Choroid plexus epithelial cell (primary cell): ENCODE data around the gene ZC3H14.

ENCODE experiments used
- DNase-seq: peaks from one replicate; pipeline ENCODE4 v3.0.0-alpha.2; 2010; ENCODE audit warnings: low read depth
- H3K4me3 ChIP-seq: 2 replicates; pipeline ENCODE4 v1.5.1; 2011; ENCODE audit warnings: low read depth, mild to moderate bottlenecking, control low read depth, low read length, moderate library complexity
- TF ChIP-seq, protein P1 (sequence below): conservative IDR thresholded peaks from 2 replicates; pipeline ENCODE4 v1.5.1; 2011; ENCODE audit warnings: low read depth, mild to moderate bottlenecking, control low read depth, inconsistent platforms, low read length, moderate library complexity

ZC3H14 gene

DNA sequence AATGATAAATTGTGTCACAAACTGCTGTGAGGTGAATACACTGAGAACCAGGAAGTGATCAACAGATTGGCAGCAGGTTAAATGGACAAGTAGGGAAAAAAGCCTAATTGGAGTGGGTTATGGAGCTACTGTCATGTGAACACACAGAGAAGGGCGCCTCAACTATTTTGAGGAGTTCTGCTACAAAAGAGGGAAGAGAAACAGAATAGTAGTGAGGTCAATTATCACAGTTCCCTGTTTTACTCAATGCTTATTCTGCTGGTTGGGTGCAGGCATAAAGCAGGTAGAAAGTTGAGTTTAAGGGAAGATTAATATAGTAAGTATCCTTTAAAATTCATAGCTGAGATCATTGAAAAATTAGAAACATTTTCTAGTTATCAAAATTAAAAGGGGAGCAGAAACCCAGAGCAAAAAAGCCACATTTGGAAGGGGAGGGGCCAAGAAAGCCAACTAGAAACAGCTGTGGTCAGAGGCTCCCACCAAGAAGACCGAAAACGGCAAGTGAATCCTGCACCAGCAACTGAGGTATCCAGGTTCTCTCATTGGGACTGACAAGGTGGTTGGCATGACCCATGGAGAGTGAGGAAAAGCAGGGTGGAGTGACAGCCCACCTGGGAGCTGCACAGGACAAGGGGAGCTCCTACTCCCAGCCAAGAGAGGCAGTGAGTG lies 105.7 kb downstream of the ZC3H14 start:
- TF ChIP-seq, protein P1, sequence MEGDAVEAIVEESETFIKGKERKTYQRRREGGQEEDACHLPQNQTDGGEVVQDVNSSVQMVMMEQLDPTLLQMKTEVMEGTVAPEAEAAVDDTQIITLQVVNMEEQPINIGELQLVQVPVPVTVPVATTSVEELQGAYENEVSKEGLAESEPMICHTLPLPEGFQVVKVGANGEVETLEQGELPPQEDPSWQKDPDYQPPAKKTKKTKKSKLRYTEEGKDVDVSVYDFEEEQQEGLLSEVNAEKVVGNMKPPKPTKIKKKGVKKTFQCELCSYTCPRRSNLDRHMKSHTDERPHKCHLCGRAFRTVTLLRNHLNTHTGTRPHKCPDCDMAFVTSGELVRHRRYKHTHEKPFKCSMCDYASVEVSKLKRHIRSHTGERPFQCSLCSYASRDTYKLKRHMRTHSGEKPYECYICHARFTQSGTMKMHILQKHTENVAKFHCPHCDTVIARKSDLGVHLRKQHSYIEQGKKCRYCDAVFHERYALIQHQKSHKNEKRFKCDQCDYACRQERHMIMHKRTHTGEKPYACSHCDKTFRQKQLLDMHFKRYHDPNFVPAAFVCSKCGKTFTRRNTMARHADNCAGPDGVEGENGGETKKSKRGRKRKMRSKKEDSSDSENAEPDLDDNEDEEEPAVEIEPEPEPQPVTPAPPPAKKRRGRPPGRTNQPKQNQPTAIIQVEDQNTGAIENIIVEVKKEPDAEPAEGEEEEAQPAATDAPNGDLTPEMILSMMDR, result no peak
- DNase-seq, result no peak
- no peak overlapping the region for H3K4me3 ChIP-seq

DNA sequence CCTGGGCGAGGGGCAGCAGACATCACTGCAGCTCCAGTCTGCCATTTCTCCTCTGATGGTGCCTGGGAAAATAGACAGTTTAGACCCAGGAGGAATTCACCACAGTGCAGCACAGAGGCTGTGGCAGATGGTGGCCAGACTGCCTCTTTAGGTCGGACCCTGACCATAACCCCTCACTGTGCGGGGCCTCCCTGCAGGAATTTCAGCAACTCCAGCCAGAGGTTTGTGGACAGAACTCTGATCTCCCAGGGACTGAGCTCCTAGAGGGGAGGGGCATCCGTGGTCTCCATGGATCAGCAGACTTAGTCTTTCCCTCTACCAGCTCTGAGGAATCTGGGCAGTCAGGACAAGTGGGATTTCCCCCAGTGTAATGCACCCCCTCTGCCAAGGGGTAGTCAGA lies 106.5 kb downstream of the ZC3H14 start:
- TF ChIP-seq, protein P1, result no peak
- DNase-seq, result no peak

More for the DNA sequence above, 106.5 kb downstream of the ZC3H14 start:
- H3K4me3 ChIP-seq, result no peak overlapping the region
